HCT116 (cell line): ENCODE measurements around the gene MTFP1. TPM values are rescaled to one million over a fixed set of nuclear protein-coding genes. Genes with fewer than 3 reads are reported as not detected.

Experiments used
- ATAC-seq: fragments of 200-7000 bp; cut with Tn5 transposase; 2 replicates; pipeline ENCODE4 v1.9.1; 2020; ENCODE audit warnings: mild to moderate bottlenecking, moderate library complexity
- BruUV-seq: library from RNA; stranded (reverse); fragments of 400-500 nt; replicated peaks from 2 replicates; lab custom pipeline; 2021; lab: Mats Ljungman, UMichigan
- CTCF ChIA-PET: fragments of 300-600 bp; sonication (Branson Sonifier 250); formaldehyde crosslinking; loops from one replicate; lab custom pipeline; 2021; ENCODE audit warnings: antibody characterized with exemption; lab: Charles Lee
- POLR2A ChIA-PET: fragments of 300-600, 350-600 bp; sonication (Branson Sonifier 250); formaldehyde crosslinking; loops from one replicate; lab custom pipeline; 2021; ENCODE audit warnings: antibody characterized with exemption; lab: Charles Lee
- RAD21 ChIA-PET, 2 experiments: fragments of 300-600 bp; sonication (Branson Sonifier 250); formaldehyde crosslinking; loops; one replicate each; lab custom pipeline; 2023; ENCODE audit warnings: low total read pairs in 2 of 2; ENCODE audit not compliant: uncharacterized antibody in 2 of 2, unreplicated experiment in 2 of 2, low non-redundant PET in 1 of 2; lab: Charles Lee
- DNase-seq: peaks from one replicate; pipeline ENCODE4 v3.0.0-alpha.2; 2010; ENCODE audit warnings: low read depth, low spot score
- H2AFZ ChIP-seq: fragments of 200-600 bp; shearing (Covaris generic), sonication (generic); 2 replicates; pipeline ENCODE4 v1.6.1; 2017; ENCODE audit warnings: low read depth, mixed run types, mixed read lengths, antibody characterized with exemption, low read length; ENCODE audit not compliant: poor library complexity, severe bottlenecking
- H3K27ac ChIP-seq: 2 replicates; pipeline ENCODE4 v1.5.1; 2012; ENCODE audit warnings: low read depth, low read length
- H3K27me3 ChIP-seq: fragments of 200-600 bp; sonication (generic); 2 replicates; pipeline ENCODE4 v1.6.1; 2016; ENCODE audit warnings: mixed run types, low read length, mixed read lengths; ENCODE audit not compliant: insufficient read depth
- H3K36me3 ChIP-seq, 2 experiments: fragments of 200-500 bp in 1 of 2; fragments of 200-600 bp in 1 of 2; sonication (Bioruptor generic) in 1 of 2; sonication (generic) in 1 of 2; 2 replicates each; pipeline versions ENCODE4 v1.5.1 to v1.6.1; 2014 to 2016; ENCODE audit warnings: low read length in 2 of 2, inconsistent platforms in 1 of 2, mixed read lengths in 1 of 2, mixed run types in 1 of 2; ENCODE audit not compliant: insufficient read depth in 2 of 2, control insufficient read depth in 1 of 2
- H3K4me1 ChIP-seq, 2 experiments: fragments of 200-600 bp in 1 of 2; sonication (generic) in 1 of 2; 2 replicates each; pipeline versions ENCODE4 v1.5.1 to v1.6.1; 2012 to 2017; ENCODE audit warnings: low read length in 2 of 2, inconsistent platforms in 1 of 2, mild to moderate bottlenecking in 1 of 2, mixed read lengths in 1 of 2, mixed run types in 1 of 2, moderate library complexity in 1 of 2; ENCODE audit not compliant: insufficient read depth in 2 of 2, control insufficient read depth in 1 of 2
- H3K4me2 ChIP-seq: fragments of 200-600 bp; sonication (generic); 2 replicates; pipeline ENCODE4 v1.6.1; 2017; ENCODE audit warnings: mixed run types, low read length, mixed read lengths
- H3K4me3 ChIP-seq, 2 experiments: fragments of 200-600 bp in 1 of 2; sonication (generic) in 1 of 2; replicated peaks in 1 of 2; 2 replicates each; pipeline ENCODE4 v1.5.1; 2011 to 2016; ENCODE audit warnings: low read length in 2 of 2, control low read depth in 1 of 2, low read depth in 1 of 2, mild to moderate bottlenecking in 1 of 2, mixed read lengths in 1 of 2, mixed run types in 1 of 2
- H3K79me2 ChIP-seq: fragments of 200-600 bp; sonication (generic); 2 replicates; pipeline ENCODE4 v1.6.1; 2017; ENCODE audit warnings: mild to moderate bottlenecking, mixed run types, low read length, moderate library complexity, mixed read lengths; ENCODE audit not compliant: insufficient read depth
- H3K9ac ChIP-seq: fragments of 200-600 bp; sonication (generic); 2 replicates; pipeline ENCODE4 v1.6.1; 2016; ENCODE audit warnings: low read length, mixed read lengths
- H3K9me2 ChIP-seq: fragments of 200-600 bp; sonication (generic), shearing (Covaris generic); 2 replicates; pipeline ENCODE4 v1.6.1; 2017; ENCODE audit warnings: mixed run types, mild to moderate bottlenecking, moderate library complexity; ENCODE audit not compliant: insufficient read depth
- H3K9me3 ChIP-seq, 2 experiments: fragments of 200-500 bp in 1 of 2; fragments of 200-600 bp in 1 of 2; sonication (Bioruptor generic) in 1 of 2; sonication (generic) in 1 of 2; 2 replicates each; pipeline ENCODE4 v1.6.1; 2014 to 2017; ENCODE audit warnings: low read length in 2 of 2, mixed read lengths in 2 of 2, inconsistent platforms in 1 of 2, low read depth in 1 of 2, mild to moderate bottlenecking in 1 of 2, mixed run types in 1 of 2, moderate library complexity in 1 of 2; ENCODE audit not compliant: control insufficient read depth in 1 of 2, insufficient read depth in 1 of 2
- H4K20me1 ChIP-seq: fragments of 200-600 bp; sonication (generic), shearing (Covaris generic); 2 replicates; pipeline ENCODE4 v1.6.1; 2017; ENCODE audit warnings: mixed run types, mild to moderate bottlenecking, moderate library complexity; ENCODE audit not compliant: insufficient read depth
- EGR1 ChIP-seq: IDR thresholded peaks from 2 replicates; pipeline ENCODE4 v1.6.1; 2012; ENCODE audit warnings: low read depth
- YY1 ChIP-seq: IDR thresholded peaks from 2 replicates; pipeline ENCODE4 v1.6.1; 2011; ENCODE audit warnings: low read length, low read depth, moderate library complexity, mild to moderate bottlenecking; ENCODE audit not compliant: insufficient replicate concordance; ENCODE audit errors: extremely low read depth
- ZBTB33 ChIP-seq: IDR thresholded peaks from 2 replicates; pipeline ENCODE4 v1.6.1; 2011; ENCODE audit warnings: mild to moderate bottlenecking, low read length, moderate library complexity; ENCODE audit not compliant: insufficient replicate concordance; ENCODE audit errors: extremely low read depth
- ZNF274 ChIP-seq: fragments of 200-500 bp; sonication (Bioruptor generic); IDR thresholded peaks from 2 replicates; pipeline ENCODE4 v1.6.1; 2014; ENCODE audit warnings: mild to moderate bottlenecking, low read depth, low read length, inconsistent platforms
- intact Hi-C: fragments of 100-400 bp; cut with micrococcal nuclease; formaldehyde crosslinking; loops from 2 replicates; pipeline ENCODE4 v1.10.0; 2022
- total RNA-seq: library from RNA; stranded (reverse); gene quantifications from one replicate; pipeline ENCODE4 v1.2.1, GENCODE V29; 2021; ENCODE audit not compliant: unreplicated experiment

MTFP1 gene
- total RNA-seq, 1 experiment from 2014 or later: 36.1 TPM

- TF ChIP-seq ZBTB33 (no peak), EGR1 (peak; percentile 77), ZNF274 (no peak)
These were observed 19.3 kb downstream of the MTFP1 start (continued) for GRCh38 chr22:30444632-30445437.

- no peaks in the 10 kb centered on the region for H3K79me2 ChIP-seq
- H3K9me3 ChIP-seq: no peaks in the 10 kb centered on the region
- ChIA-PET CTCF (interaction anchor here (0.7 to 3.6 kb wide), 13 partner anchors 12 to 309 kb away, joined by 3 to 14 read pairs (median 5); partner anchors contain the start of genes MTFP1, RNF215 and TCN2), POLR2A (interaction anchor here (0.9 to 2.0 kb wide), 4 partner anchors 20 to 309 kb away, joined by 3 to 8 read pairs (median 3); partner anchors contain the start of gene MTFP1), RAD21 (interaction anchor here in 1 of 2 experiments (0.6 to 1.1 kb wide), 3 partner anchors 40 to 161 kb away, joined by 4 to 9 read pairs (median 4); partner anchors contain the start of gene TCN2)
- H3K36me3 ChIP-seq: no peaks in the 10 kb centered on the region
- peak overlapping the region; percentile 43 for H3K4me2 ChIP-seq
- no peaks in the 10 kb centered on the region for H3K27me3 ChIP-seq
- intact Hi-C loops: loop anchor here (1.0 to 2.0 kb wide), 3 partner anchors 40 to 309 kb away; no protein-coding TSS in a partner anchor
- H3K27ac ChIP-seq: no peak overlapping the region
- no peaks in the 10 kb centered on the region for H4K20me1 ChIP-seq
- ATAC-seq (peak; percentile 43), DNase-seq (no peak)
- H3K4me1 ChIP-seq: peaks cover 6 to 40% of the 10 kb centered on the region in 2 experiments
- H2AFZ ChIP-seq: peak overlapping the region; percentile 95
- peak overlapping the region; percentile 25; the same call in 1 of the 2 replicates for H3K9ac ChIP-seq
- BruUV-seq: no TSS peak
- H3K9me2 ChIP-seq: no peaks in the 10 kb centered on the region
- no peak for TF ChIP-seq YY1
- no peak overlapping the region for H3K4me3 ChIP-seq
These were observed 20.0 kb downstream of the MTFP1 start for GRCh38 chr22:30445438-30446145.
